Upper lobe of left lung (tissue), 6 donors: ENCODE data around the gene PRKCI. TPM values are rescaled to one million over a fixed set of nuclear protein-coding genes. Genes with fewer than 3 reads are reported as not detected.
A peak's percentile ranks its signal among the peaks of the same experiment; 100 is the strongest.
"Not testable (repeated sequence)": the region's sequence is repeated elsewhere in the genome, so short reads cannot be mapped to it uniquely, and the experiment has no call there.

Experiments used
- ATAC-seq, 2 donors: fragments of 200-7000 bp; cut with Tn5 transposase; one replicate each; pipeline ENCODE4 v1.9.1; 2022; ENCODE audit warnings: mild to moderate bottlenecking in 2 of 2, moderate library complexity in 2 of 2; ENCODE audit not compliant: low FRiP score in 2 of 2
- DNase-seq, 2 donors: peaks; one replicate each; pipeline ENCODE4 v3.0.0-alpha.2; 2019 to 2020
- H3K27ac ChIP-seq, 4 donors: fragments of 200-600 bp; sonication (generic); one replicate each; pipeline ENCODE4 v1.5.1; 2016 to 2019
- H3K27me3 ChIP-seq, 4 donors: fragments of 200-600 bp; sonication (generic); one replicate each; pipeline ENCODE4 v1.5.1; 2017 to 2019
- H3K36me3 ChIP-seq, 4 donors: fragments of 200-600 bp; sonication (generic); one replicate each; pipeline ENCODE4 v1.5.1; 2016 to 2019
- H3K4me1 ChIP-seq, 4 donors: fragments of 200-600 bp; sonication (generic); one replicate each; pipeline ENCODE4 v1.5.1; 2018 to 2019
- H3K4me3 ChIP-seq, 4 donors: fragments of 200-600 bp; sonication (generic); one replicate each; pipeline ENCODE4 v1.5.1; 2017 to 2019; ENCODE audit warnings: mild to moderate bottlenecking in 2 of 4, moderate library complexity in 1 of 4
- H3K9me3 ChIP-seq, 4 donors: fragments of 200-600 bp; sonication (generic); one replicate each; pipeline ENCODE4 v1.5.1; 2018 to 2019
- CTCF ChIP-seq, 6 experiments: fragments of 450-650 bp in 4 of 6; fragments of 200-600 bp in 2 of 6; sonication (generic) in 2 of 6; IDR thresholded peaks; one replicate each; pipeline ENCODE4 v1.5.1; 2016 to 2019; ENCODE audit warnings: antibody characterized with exemption in 6 of 6
- EP300 ChIP-seq, 4 donors: sonication (generic); formaldehyde crosslinking; IDR thresholded peaks; one replicate each; pipeline ENCODE4 v1.5.1; 2017; ENCODE audit warnings: antibody characterized with exemption in 4 of 4, control low read depth in 2 of 4
- POLR2A ChIP-seq, 4 donors: fragments of 450-650 bp; IDR thresholded peaks; one replicate each; pipeline ENCODE4 v1.5.1; 2016 to 2017; ENCODE audit warnings: antibody characterized with exemption in 4 of 4, mild to moderate bottlenecking in 2 of 4
- POLR2AphosphoS5 ChIP-seq, 2 donors: sonication (generic); formaldehyde crosslinking; IDR thresholded peaks; one replicate each; pipeline ENCODE4 v1.5.1; 2017; ENCODE audit warnings: antibody characterized with exemption in 2 of 2
- WGBS, 2 donors: methylation state at CpG; one replicate each; pipeline ENCODE4 v1.1.5; 2017 to 2018; 5-methylcytosine and 5-hydroxymethylcytosine counted together
- total RNA-seq, 6 donors: library from RNA; depleted of rRNA in 4 of 6; stranded (reverse); fragments of >200 nt in 4 of 6; gene quantifications; one replicate each; pipeline versions ENCODE4 v1.1.0 to v1.2.1, GENCODE V29; 2016 to 2021
- donor health status: DM: no; HTN: no; CAD: no; lungs with moderate emphysema.
- donor health status: DM: no; HTN: yes; CAD: no; lungs with severe emphysema.

Gene PRKCI
- total RNA-seq, 6 donors from 2014 or later, result 24.7 to 94.7 (median 37.0) TPM

DNA sequence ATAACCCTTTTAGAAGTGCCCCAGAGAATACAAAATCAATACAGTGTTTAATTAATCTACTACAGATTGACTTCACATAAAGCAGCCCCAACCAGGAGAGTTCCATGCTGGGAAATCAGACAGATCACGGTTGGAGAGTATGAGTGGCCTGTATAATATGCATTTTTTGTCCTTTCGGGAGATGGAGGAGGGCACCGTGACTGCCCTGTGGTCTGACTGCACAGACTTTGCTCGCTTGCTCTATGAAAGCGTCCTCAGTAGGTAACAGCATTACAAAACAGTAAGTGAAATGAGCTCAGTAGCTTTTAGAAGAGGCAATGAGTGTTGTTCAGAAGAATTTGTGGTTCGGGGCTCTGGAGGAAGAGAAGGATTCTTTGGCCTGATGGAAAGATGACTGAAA, 101.1 kb downstream of the PRKCI start:
- H3K4me1 ChIP-seq, result no peaks in the 10 kb centered on the region
- H3K27ac ChIP-seq, result no peak overlapping the region
- TF ChIP-seq POLR2AphosphoS5 (IDR thresholded peaks at IDR 0.05), result no peak
- no peak for TF ChIP-seq CTCF (IDR thresholded peaks at IDR 0.05)
- no peaks in the 10 kb centered on the region for H3K27me3 ChIP-seq
- ATAC-seq, result no peak
- H3K9me3 ChIP-seq, result no peaks in the 10 kb centered on the region
- H3K36me3 ChIP-seq, result no peaks in the 10 kb centered on the region
- WGBS, 2 donors, result 91 to 96% methylated on average over 6 of the region's 6 CpGs
- no peak for DNase-seq
- no peak overlapping the region for H3K4me3 ChIP-seq

DNA sequence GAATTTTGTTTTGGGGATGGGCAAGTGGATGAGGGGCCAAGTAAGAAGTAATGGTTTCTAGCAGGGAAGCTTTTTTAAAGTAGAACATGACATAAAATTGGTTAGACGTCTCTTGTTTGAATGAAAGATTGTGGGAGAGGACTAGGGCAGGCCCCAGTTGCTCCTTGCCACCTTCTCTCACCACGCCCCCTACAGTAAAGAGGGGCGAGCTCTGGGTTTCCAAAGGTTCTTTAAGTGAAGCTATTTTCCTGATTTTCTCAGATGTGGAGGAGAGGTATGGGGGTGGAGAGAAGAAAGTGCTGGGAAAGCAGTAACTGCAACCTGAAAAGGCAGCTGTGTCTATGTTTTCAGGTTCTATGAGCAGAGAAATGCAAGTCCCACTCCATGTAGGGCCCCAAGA, 102.7 kb downstream of the PRKCI start:
- DNase-seq (no peak), ATAC-seq (peak in 1 of 2 donors; percentile 37)

DNA sequence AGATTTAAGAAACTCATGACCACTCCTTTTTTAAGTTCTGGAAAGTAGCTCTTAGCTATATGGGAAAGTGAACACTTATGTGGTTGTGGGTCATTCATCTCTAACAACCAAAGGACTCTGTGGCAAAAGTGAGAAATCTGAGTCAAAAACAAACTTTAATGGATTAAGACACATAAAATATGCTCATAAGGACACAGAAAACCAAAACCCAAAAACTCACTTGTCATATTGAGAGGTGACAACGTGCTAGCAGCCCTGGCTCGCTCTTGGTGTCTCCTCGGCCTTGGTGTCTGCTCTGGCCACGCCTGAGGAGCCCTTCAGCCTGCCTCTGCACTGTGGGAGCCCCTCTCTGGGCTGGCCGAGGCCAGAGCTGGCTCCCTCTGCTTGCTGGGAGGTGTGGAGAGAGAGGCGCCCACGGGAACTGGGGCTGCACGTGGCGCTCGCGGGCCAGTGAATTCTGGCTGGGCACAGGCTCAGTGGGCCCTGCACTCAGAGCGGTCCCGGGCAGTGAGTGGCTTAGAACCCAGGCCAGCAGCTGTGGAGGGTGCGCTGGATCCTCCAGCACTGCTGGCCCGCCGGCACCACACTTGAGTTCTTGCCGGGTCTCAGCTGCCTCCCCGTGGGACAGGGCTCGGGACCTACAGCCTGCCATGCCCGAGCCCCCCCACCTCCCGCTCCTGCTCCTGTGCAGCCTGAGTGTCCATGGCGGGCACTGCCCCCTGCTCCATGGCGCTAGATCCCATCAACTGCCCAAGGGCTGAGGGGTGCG, 105.0 kb downstream of the PRKCI start:
- Histone ChIP-seq H3K9me3 (no peaks in the 10 kb centered on the region), H3K4me1 (peaks cover 0 to 5% (median 1%) of the 10 kb centered on the region in 4 donors), H3K36me3 (no peaks in the 10 kb centered on the region), H3K27me3 (no peaks in the 10 kb centered on the region), H3K4me3 (no peak overlapping the region), H3K27ac (no peak overlapping the region)
- ATAC-seq (peak in 1 of 2 donors; percentile 45), DNase-seq (peak in 1 of 2 donors; percentile 58)
- TF ChIP-seq POLR2A (IDR thresholded peaks at IDR 0.05), result no peak
- no peak for TF ChIP-seq EP300 (IDR thresholded peaks at IDR 0.05)
- WGBS, 2 donors, result 93 to 98% methylated on average over 4 to 19 of the region's 24 CpGs

More for the DNA sequence above, 102.7 kb downstream of the PRKCI start:
- Histone ChIP-seq H3K27ac (no peak overlapping the region), H3K36me3 (no peaks in the 10 kb centered on the region), H3K4me1 (no peaks in the 10 kb centered on the region), H3K4me3 (no peak overlapping the region), H3K27me3 (no peaks in the 10 kb centered on the region), H3K9me3 (no peaks in the 10 kb centered on the region)
- TF ChIP-seq POLR2AphosphoS5 (IDR thresholded peaks at IDR 0.05) (no peak), POLR2A (IDR thresholded peaks at IDR 0.05) (no peak), EP300 (IDR thresholded peaks at IDR 0.05) (no peak), CTCF (IDR thresholded peaks at IDR 0.05) (no peak)
- WGBS, 2 donors, result 90 to 94% methylated on average over 3 of the region's 3 CpGs

DNA sequence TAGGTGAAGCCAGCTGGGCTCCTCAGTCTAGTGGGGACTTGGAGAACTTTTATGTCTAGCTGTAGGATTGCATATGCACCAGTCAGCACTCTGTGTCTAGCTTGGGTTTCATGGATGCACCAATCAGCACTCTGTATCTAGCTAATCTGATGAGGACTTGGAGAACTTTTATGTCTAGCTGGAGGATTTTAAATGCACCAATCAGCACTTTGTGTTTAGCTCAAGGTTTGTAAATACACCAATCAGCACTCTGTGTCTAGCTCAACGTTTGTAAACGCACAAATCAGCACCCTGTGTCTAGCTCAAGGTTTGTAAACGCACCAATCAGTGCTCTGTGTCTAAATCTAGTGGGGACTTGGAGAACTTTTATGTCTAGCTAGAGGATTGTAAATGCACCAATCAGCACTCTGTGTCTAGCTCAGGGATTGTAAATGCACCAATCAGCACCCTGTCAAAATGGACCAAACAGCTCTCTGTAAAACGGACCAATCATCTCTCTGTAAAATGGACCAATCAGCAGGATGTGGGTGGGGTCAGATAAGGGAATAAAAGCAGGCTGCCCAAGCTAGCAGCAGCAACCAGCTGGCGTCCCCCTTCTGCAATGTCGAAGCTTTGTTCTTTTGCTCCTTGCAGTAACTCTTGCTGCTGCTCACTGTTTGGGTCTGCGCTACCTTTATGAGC, 105.8 kb downstream of the PRKCI start:
- not testable (repeated sequence) for H3K9me3 ChIP-seq, DNase-seq, H3K4me3 ChIP-seq, H3K27ac ChIP-seq, H3K36me3 ChIP-seq, ATAC-seq, H3K4me1 ChIP-seq, H3K27me3 ChIP-seq
- WGBS, 2 donors, result 89 to 91% methylated on average over 6 to 7 of the region's 7 CpGs

- WGBS, 2 donors, result 80 to 85% methylated on average over 5 of the region's 5 CpGs
- H3K4me1 ChIP-seq, result peaks cover 0 to 5% (median 1%) of the 10 kb centered on the region in 4 donors
- no peaks in the 10 kb centered on the region for H3K36me3 ChIP-seq
- TF ChIP-seq CTCF (IDR thresholded peaks at IDR 0.05), result no peak
- no peak for TF ChIP-seq EP300 (IDR thresholded peaks at IDR 0.05)
- no peak for TF ChIP-seq POLR2A (IDR thresholded peaks at IDR 0.05)
- TF ChIP-seq POLR2AphosphoS5 (IDR thresholded peaks at IDR 0.05), result no peak
- H3K4me3 ChIP-seq, result no peak overlapping the region
- H3K9me3 ChIP-seq, result no peaks in the 10 kb centered on the region
- H3K27me3 ChIP-seq, result no peaks in the 10 kb centered on the region
- H3K27ac ChIP-seq, result no peak overlapping the region
- no peak for DNase-seq
- ATAC-seq, result peak in 1 of 2 donors; percentile 57
Observed at GRCh38 chr3:170330366-170330765, 108.1 kb downstream of the PRKCI start.
